Endothelial cell of umbilical vein (primary cell): ENCODE data around the gene USH2A.

Source experiments
- CTCF ChIP-seq, 2 donors: IDR thresholded peaks; 1 replicate in 1 of 2; 2 replicates in 1 of 2; pipeline ENCODE4 v1.5.1; 2011; ENCODE audit warnings: low read length in 2 of 2, mild to moderate bottlenecking in 2 of 2, moderate library complexity in 2 of 2, control low read depth in 1 of 2, inconsistent platforms in 1 of 2, low read depth in 1 of 2; ENCODE audit not compliant: insufficient read depth in 1 of 2; ENCODE audit errors: extremely low read depth in 1 of 2
- JUN ChIP-seq: IDR thresholded peaks from 2 replicates; pipeline ENCODE4 v1.6.1; 2011; ENCODE audit warnings: borderline replicate concordance, low read depth; ENCODE audit not compliant: insufficient read length, insufficient read depth
- POLR2A ChIP-seq: IDR thresholded peaks from 2 replicates; pipeline ENCODE4 v1.6.1; 2012; ENCODE audit warnings: low read depth, mild to moderate bottlenecking, control low read depth, low read length

GRCh38 chr1:215728169-215728568 is 695.1 kb downstream of the USH2A start:
- no peak for TF ChIP-seq CTCF (IDR thresholded peaks at IDR 0.05; ENCODE audit: extremely low read depth in 1 of 2, insufficient read depth in 1 of 2, low read depth in 1 of 2, low read length in 2 of 2)
- TF ChIP-seq JUN = no peak
- no peak for TF ChIP-seq POLR2A
